Activated CD8-positive, alpha-beta memory T cell treated with anti-CD3 and anti-CD28 coated beads, Interleukin-2, amount 50 U/mL, for 24 hours (primary cell): ENCODE measurements around the gene TCAP.
A peak's percentile ranks its signal among the peaks of the same experiment; 100 is the strongest.

Source experiments
- DNase-seq: peaks from one replicate; pipeline ENCODE4 v3.0.0-alpha.2; 2020; ENCODE audit errors: extremely low read depth

Gene TCAP

GRCh38 chr17:39629494-39629880, 35.7 kb upstream of the TCAP start:
- no peak for DNase-seq

- DNase-seq, result no peak
These were observed 35.3 kb upstream of the TCAP start for GRCh38 chr17:39629898-39630297.

GRCh38 chr17:39631403-39631802, 33.7 kb upstream of the TCAP start:
- no peak for DNase-seq

- no peak for DNase-seq
These were observed 32.8 kb upstream of the TCAP start for GRCh38 chr17:39632153-39632941.

- DNase-seq, result no peak
These were observed 31.5 kb upstream of the TCAP start for GRCh38 chr17:39633570-39634183.

GRCh38 chr17:39634384-39634871, 30.7 kb upstream of the TCAP start:
- no peak for DNase-seq

GRCh38 chr17:39635614-39636176, 29.5 kb upstream of the TCAP start:
- no peak for DNase-seq

GRCh38 chr17:39636587-39636926, 28.6 kb upstream of the TCAP start:
- DNase-seq, result no peak

- peak; percentile 79 for DNase-seq
These were observed 28.0 kb upstream of the TCAP start, which contains the start of gene STARD3 for GRCh38 chr17:39636927-39637736. Gene STARD3 (plus strand): TSS chr17:39637144. CDS start chr17:39653532, 16,388 bp downstream.

- no peak for DNase-seq
These were observed 26.8 kb upstream of the TCAP start for GRCh38 chr17:39638317-39638716.

GRCh38 chr17:39639043-39639442, 26.1 kb upstream of the TCAP start:
- DNase-seq, result no peak

- DNase-seq, result no peak
These were observed 25.3 kb upstream of the TCAP start for GRCh38 chr17:39639566-39640458.

GRCh38 chr17:39640591-39641031, 24.5 kb upstream of the TCAP start:
- DNase-seq, result no peak

- DNase-seq, result no peak
These were observed 24.1 kb upstream of the TCAP start for GRCh38 chr17:39641097-39641496.

GRCh38 chr17:39641883-39642282, 23.3 kb upstream of the TCAP start:
- DNase-seq, result no peak

- no peak for DNase-seq
These were observed 22.7 kb upstream of the TCAP start for GRCh38 chr17:39642291-39643074.

GRCh38 chr17:39643271-39643670, 21.9 kb upstream of the TCAP start:
- DNase-seq, result no peak

GRCh38 chr17:39647256-39647655, 17.9 kb upstream of the TCAP start:
- DNase-seq, result no peak

- DNase-seq, result no peak
These were observed 16.4 kb upstream of the TCAP start for GRCh38 chr17:39648616-39649366.
